HG03039 (cell line): ENCODE data around the gene COX7A2L.
A peak's percentile ranks its signal among the peaks of the same experiment; 100 is the strongest.
"Not testable (repeated sequence)": the region's sequence is repeated elsewhere in the genome, so short reads cannot be mapped to it uniquely, and the experiment has no call there.

ENCODE experiments used
- ATAC-seq: cut with Tn5 transposase; IDR thresholded peaks from one replicate; pipeline ENCODE4 v1.9.1; 2021; ENCODE audit warnings: mild to moderate bottlenecking, moderate library complexity; ENCODE audit not compliant: unreplicated experiment

The COX7A2L gene

DNA sequence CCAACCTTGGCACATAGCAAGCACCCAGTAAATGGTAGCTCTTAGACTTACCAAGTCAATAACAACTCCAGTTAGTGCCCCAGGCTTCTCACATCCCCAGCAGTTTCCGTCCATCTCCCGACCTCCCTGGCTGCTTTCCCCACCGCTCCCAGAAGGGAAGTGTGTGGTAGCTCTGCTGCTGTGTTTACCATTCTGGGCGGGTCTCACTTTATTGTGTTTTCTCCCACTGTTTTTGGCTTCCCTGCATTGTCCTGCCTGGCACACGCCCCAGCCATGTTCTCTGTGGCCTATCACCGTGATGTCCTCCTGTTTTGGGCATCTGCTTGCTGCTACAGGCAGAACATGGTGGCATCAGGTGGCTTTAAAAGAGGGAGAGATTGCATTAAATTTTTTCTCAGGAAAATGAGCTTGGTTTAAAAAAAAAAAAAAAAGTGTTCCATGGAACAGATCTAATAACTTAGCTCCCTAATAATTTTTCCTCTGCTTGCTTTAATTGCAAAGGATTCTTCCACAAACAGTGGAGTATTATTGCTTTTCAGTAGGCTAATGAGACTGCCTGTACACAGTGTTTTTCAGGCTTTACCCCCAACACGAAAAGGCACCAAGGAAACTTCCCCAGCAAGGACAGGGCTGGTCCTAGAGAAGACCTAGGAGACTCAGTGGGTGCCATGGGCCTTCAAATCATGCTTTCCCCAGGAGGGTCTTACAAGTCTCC, 8.0 kb upstream of the COX7A2L start:
- ATAC-seq: no peak

DNA sequence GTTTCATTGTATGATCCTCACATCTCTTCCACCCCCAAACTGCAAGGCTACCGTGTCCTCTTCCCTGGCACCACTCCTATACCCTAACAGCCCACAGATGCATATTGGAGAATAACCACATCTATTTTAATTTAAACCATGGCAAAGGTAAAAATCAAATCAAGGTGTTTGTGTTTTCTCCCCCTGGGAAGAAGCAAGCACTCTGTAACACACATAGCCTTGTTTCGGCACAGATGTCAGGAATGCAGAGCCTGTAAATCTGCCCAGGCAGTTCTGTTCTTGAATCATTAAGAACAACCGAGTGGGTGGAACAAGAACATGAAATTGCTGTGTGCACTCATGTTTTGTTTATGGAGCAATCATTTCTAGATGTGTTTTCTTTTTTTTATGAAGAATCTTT, 6.8 kb upstream of the COX7A2L start:
- ATAC-seq: no peak

DNA sequence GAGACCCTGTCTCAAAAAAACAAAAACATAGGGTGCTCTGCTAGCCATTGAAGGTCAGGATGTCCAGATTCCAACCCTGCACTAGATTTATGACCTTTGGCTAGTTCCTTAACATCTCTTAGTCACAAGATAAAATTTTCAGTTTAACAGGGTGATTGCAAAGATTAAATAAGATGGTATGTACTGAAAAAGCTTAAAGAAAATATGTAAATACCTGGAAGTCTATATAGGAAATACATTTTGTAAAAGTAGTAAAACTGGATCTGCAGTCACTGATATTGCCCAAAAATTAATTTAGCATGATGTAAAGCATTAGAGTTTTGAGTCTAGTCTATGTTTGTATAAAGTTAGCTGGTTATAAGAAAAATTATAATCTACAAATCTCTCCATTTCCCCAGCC, 5.4 kb upstream of the COX7A2L start:
- ATAC-seq: no peak

DNA sequence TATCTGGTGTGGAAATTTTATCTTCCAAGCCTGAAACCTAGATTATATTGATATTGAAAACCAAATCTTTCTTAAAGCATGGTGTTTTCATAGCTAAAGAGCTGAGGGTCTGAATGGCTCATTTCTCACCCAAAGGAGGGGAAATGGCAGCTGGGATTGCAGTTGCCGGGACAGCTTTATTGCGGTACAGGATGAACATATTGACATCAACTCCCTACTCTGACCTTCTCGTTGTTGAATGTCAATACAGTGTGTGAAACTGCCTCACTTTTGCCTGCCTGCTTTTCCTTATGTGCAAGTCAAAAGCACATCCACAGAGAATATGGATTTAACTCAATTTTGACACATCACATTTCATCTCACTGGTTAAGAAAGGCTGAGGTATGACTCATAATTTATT, 3.6 kb upstream of the COX7A2L start:
- no peak for ATAC-seq

DNA sequence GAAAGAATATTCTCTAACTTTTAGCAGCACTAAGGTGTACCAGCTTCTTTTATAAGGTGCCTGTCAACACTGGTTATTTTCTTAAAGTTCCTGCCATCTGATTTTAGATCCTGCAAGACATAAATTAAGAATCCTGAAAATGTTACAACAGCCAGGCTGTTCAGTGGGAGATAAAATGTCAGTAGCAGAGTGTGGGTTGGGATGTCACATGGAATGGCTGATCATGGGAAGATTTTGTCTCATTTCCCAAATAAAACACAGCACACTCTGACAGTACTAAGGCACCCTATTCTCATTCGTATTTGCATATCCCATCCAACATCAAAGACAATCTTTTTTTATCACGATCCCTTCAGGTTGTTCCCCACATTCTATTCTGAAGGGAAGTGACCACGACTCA, 2.4 kb upstream of the COX7A2L start:
- no peak for ATAC-seq

GRCh38 chr2:42361728-42362283, 789 bp upstream of the COX7A2L start:
- no peak for ATAC-seq

- no peak for ATAC-seq
These were observed 526 bp downstream of the COX7A2L start for GRCh38 chr2:42360493-42360889.

GRCh38 chr2:42359965-42360483, 993 bp downstream of the COX7A2L start:
- no peak for ATAC-seq

- ATAC-seq: no peak
These were observed 1.6 kb downstream of the COX7A2L start for GRCh38 chr2:42359304-42359964.

DNA sequence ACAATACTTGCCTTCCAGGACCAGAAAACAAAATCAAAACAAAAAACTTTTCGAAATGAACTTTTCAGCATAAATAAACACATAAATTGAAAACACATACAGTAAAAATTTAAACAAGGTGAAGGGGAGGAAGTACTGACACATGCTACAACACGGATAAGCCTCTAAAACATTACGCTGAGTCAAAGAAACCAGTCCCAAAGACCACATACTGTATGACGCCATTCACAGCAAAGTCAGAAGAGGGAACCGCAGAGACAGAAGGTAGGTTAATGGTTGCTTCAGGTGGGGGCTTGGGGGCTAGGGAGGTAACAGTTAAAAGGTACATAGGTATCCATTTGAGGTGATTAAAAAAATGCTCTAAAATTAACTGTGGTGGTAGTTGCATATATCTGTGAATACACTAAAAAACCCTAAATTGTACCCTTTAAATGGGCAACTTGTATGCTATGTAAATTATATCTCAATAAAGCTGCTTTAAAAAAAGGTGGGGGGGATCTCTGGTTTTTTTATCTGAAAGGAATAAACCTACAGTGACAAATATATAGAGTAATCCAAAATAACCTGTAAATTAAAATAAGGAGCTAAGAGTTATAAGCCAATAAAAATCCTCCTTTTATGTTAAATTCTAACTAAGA, 7.1 kb downstream of the COX7A2L start:
- ATAC-seq: no peak

- no peak for ATAC-seq
These were observed 9.2 kb downstream of the COX7A2L start for GRCh38 chr2:42351864-42352263.

DNA sequence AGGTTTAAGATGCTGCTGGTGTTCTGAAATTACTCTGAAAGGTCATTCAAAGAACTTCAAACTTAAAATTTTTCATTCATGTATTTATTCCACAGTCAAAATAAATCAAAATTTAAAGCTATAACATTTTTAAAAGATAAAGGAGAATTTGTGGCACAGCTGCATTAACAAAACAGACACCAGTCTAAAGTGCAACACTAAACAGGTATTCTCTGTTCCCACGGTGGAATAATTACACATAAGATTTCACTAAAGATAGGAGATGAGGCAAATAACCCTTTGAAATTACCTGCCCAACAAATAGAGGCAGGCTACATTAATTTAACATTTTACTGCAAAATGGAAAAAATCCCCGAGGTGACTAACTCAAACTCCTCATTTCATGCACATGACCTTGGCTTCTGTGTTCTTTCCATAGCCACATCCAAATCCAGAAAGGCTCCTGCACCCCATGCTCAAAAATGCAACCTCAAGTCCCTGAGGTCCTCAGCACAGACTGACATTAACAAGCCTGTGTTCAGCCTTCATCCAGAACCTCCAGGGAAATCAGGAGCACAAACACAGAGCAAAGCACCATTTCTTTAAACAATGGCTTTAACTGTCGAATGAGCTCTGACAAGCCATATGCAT, 10.5 kb downstream of the COX7A2L start:
- ATAC-seq: no peak

GRCh38 chr2:42348113-42348805, 12.8 kb downstream of the COX7A2L start:
- ATAC-seq: no peak

DNA sequence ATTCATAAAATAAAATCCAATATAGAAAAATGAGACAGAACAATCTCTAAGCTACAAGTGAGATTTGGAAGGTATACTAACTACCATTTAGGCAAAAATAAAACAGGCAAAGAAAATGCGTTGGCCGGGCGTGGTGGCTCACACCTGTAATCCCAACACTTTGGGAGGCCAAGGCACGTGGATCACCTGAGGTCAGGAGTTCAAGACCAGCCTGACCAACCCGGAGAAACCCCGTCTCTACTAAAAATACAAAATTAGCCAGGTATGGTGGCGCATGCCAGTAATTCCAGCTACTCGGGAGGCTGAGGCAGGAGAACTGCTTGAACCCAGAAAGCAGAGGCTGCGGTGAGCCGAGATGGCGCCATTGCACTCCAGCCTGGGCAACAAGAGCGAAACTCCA, 13.5 kb downstream of the COX7A2L start:
- ATAC-seq: not testable (repeated sequence)

DNA sequence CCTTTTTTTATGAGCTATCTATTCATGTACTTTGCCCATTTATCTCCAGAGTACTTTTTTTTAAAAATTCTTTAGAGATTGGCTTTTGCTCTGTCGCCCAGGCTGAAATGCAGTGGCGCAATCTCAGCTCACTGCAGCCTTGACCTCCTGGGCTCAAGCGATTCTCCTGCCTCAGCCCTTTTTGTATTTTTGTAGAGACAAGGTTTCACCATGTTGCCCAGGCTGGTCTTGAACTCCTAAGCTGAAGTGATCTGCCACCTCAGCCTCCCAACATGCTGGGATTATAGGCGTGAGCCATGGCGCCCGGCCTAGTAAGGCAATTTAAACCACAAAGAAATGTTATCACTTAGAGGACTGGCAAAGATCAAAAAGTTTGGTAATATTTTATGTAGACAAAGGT, 14.2 kb downstream of the COX7A2L start:
- not testable (repeated sequence) for ATAC-seq

GRCh38 chr2:42345986-42346385, 15.0 kb downstream of the COX7A2L start:
- no peak for ATAC-seq

GRCh38 chr2:42342795-42343241, 18.2 kb downstream of the COX7A2L start:
- ATAC-seq: no peak

- ATAC-seq: peak; percentile 53
These were observed 18.8 kb downstream of the COX7A2L start for GRCh38 chr2:42342061-42342794.

GRCh38 chr2:42340938-42341636, 19.9 kb downstream of the COX7A2L start:
- ATAC-seq: no peak
